22Rv1 (cell line): ENCODE measurements around the gene TRAF3.

Source experiments
- ZFX ChIP-seq: fragments of 450-650 bp; IDR thresholded peaks from 2 replicates; pipeline ENCODE4 v1.6.1; 2017; ENCODE audit warnings: antibody characterized with exemption, borderline replicate concordance
- TF ChIP-seq, protein P1 (sequence below): fragments of 450-650 bp; IDR thresholded peaks from 2 replicates; pipeline ENCODE4 v1.5.1; 2017; ENCODE audit warnings: mild to moderate bottlenecking

DNA sequence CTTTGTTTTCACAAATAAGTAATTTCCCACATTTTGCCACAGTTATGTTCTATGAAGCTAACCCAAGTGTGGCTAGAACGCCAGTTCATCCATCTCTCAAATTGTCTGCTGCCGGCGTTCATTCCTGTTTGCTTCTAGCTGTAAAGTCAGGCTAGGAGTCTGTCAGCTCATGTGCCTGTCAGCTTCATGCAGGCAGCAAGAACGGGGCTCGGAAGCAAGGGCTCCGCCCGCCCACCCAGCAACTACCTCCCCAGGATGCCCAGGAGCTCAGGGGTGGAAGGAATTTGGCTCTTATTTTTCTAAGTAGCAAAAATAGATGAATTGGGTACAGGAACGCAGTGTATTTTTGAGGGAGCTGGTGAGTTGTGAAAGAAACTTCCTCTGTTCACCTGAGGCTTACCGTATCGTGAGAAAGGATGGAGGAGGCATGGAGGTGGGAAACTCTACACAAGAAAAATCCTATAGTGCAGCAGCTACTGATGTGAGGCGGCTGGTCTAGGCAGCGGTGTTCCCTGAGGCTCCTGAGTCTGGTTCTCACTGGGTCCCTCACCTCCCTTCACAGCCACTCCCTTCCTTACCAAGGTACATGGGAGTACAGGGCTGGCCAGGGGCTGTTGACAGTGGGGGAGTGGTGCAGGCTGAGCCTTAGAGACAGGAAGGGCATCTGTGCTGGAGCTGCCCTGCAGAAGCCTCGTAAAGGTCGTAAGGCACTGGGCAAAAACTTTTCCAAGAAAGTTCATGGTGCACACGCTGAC is 90.8 kb downstream of the TRAF3 start:
- TF ChIP-seq, protein P1, sequence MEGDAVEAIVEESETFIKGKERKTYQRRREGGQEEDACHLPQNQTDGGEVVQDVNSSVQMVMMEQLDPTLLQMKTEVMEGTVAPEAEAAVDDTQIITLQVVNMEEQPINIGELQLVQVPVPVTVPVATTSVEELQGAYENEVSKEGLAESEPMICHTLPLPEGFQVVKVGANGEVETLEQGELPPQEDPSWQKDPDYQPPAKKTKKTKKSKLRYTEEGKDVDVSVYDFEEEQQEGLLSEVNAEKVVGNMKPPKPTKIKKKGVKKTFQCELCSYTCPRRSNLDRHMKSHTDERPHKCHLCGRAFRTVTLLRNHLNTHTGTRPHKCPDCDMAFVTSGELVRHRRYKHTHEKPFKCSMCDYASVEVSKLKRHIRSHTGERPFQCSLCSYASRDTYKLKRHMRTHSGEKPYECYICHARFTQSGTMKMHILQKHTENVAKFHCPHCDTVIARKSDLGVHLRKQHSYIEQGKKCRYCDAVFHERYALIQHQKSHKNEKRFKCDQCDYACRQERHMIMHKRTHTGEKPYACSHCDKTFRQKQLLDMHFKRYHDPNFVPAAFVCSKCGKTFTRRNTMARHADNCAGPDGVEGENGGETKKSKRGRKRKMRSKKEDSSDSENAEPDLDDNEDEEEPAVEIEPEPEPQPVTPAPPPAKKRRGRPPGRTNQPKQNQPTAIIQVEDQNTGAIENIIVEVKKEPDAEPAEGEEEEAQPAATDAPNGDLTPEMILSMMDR: no peak
- TF ChIP-seq ZFX: no peak
